Astrocyte (in vitro differentiated cells and primary cell): ENCODE results near the gene PRSS33.

Source experiments
- CTCF ChIP-seq: IDR thresholded peaks from 2 replicates; pipeline ENCODE4 v1.5.1; 2011; ENCODE audit warnings: low read depth, mild to moderate bottlenecking, inconsistent platforms, low read length, moderate library complexity; ENCODE audit not compliant: insufficient read depth
- EZH2 ChIP-seq: IDR thresholded peaks from 2 replicates; pipeline ENCODE4 v1.6.1; 2012; ENCODE audit warnings: mild to moderate bottlenecking, low read length, inconsistent platforms; ENCODE audit not compliant: insufficient read depth

GRCh38 chr16:2803545-2804195 is 16.3 kb upstream of the PRSS33 start:
- no peak for TF ChIP-seq CTCF
- no peak for TF ChIP-seq EZH2
